Measurements from ENCODE around the gene PNPLA6. TPM values are rescaled to one million over a fixed set of nuclear protein-coding genes. Genes with fewer than 3 reads are reported as not detected.
A peak's percentile ranks its signal among the peaks of the same experiment; 100 is the strongest.

The PNPLA6 gene
- total and polyA plus RNA-seq, 2 of the 13 experiments (the other 11 are each of a cell fraction or from before 2014, with no cell fraction given), result 24.9 to 28.2 TPM

GRCh38 chr19:7522072-7522922, 13.2 kb upstream of the PNPLA6 start, which contains the start of gene MCOLN1 (continued):
- TF ChIP-seq, protein P1, sequence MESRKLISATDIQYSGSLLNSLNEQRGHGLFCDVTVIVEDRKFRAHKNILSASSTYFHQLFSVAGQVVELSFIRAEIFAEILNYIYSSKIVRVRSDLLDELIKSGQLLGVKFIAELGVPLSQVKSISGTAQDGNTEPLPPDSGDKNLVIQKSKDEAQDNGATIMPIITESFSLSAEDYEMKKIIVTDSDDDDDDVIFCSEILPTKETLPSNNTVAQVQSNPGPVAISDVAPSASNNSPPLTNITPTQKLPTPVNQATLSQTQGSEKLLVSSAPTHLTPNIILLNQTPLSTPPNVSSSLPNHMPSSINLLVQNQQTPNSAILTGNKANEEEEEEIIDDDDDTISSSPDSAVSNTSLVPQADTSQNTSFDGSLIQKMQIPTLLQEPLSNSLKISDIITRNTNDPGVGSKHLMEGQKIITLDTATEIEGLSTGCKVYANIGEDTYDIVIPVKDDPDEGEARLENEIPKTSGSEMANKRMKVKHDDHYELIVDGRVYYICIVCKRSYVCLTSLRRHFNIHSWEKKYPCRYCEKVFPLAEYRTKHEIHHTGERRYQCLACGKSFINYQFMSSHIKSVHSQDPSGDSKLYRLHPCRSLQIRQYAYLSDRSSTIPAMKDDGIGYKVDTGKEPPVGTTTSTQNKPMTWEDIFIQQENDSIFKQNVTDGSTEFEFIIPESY (CRISPR knock-in tag; IDR thresholded peaks at IDR 0.05), result peak; percentile 44; the same call in 1 of the 2 replicates
- TF ChIP-seq KAT7 (CRISPR knock-in tag; IDR thresholded peaks at IDR 0.05; ENCODE audit: borderline replicate concordance) (peak; percentile 86; the same call in 1 of the 2 replicates), ISL2 (CRISPR knock-in tag; IDR thresholded peaks at IDR 0.05) (peak; percentile 70), YEATS4 (CRISPR knock-in tag; IDR thresholded peaks at IDR 0.05; ENCODE audit: borderline replicate concordance) (peak; percentile 71; the same call in 1 of the 2 replicates), ZNF703 (CRISPR knock-in tag; IDR thresholded peaks at IDR 0.05; ENCODE audit: borderline replicate concordance) (no peak), MEIS1 (CRISPR knock-in tag; IDR thresholded peaks at IDR 0.05; ENCODE audit: borderline replicate concordance) (peak; percentile 79; the same call in 1 of the 2 replicates), PPARG (CRISPR knock-in tag; conservative IDR thresholded peaks at IDR 0.05) (peak; percentile 52; the same call in 1 of the 2 replicates), PAWR (CRISPR knock-in tag; IDR thresholded peaks at IDR 0.05; ENCODE audit: borderline replicate concordance) (no peak; the same call in 1 of the 2 replicates), ZNF816 (CRISPR knock-in tag; IDR thresholded peaks at IDR 0.05; ENCODE audit: borderline replicate concordance) (peak; percentile 42; the same call in 1 of the 2 replicates), KAT8 (CRISPR knock-in tag; IDR thresholded peaks at IDR 0.05) (peak; percentile 99), HOXD1 (CRISPR knock-in tag; IDR thresholded peaks at IDR 0.05) (0 out of 2 replicates have a peak, but pooled peaks have one; percentile 25), ZNF10 (CRISPR knock-in tag; IDR thresholded peaks at IDR 0.05; ENCODE audit: borderline replicate concordance, low read depth) (no peak), NFKB2 (CRISPR knock-in tag; IDR thresholded peaks at IDR 0.05; ENCODE audit: borderline replicate concordance) (peak; percentile 71; the same call in 1 of the 2 replicates), NONO (IDR thresholded peaks at IDR 0.05) (no peak), NONO (CRISPR knock-in tag; conservative IDR thresholded peaks at IDR 0.05) (peak; percentile 97), ZNF318 (CRISPR knock-in tag; IDR thresholded peaks at IDR 0.05) (peak; percentile 79; the same call in 1 of the 2 replicates)
- TF ChIP-seq, protein P2, sequence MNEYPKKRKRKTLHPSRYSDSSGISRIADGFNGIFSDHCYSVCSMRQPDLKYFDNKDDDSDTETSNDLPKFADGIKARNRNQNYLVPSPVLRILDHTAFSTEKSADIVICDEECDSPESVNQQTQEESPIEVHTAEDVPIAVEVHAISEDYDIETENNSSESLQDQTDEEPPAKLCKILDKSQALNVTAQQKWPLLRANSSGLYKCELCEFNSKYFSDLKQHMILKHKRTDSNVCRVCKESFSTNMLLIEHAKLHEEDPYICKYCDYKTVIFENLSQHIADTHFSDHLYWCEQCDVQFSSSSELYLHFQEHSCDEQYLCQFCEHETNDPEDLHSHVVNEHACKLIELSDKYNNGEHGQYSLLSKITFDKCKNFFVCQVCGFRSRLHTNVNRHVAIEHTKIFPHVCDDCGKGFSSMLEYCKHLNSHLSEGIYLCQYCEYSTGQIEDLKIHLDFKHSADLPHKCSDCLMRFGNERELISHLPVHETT (CRISPR knock-in tag; conservative IDR thresholded peaks at IDR 0.05), result peak; percentile 68; the same call in 1 of the 2 replicates

Measured in HepG2 (cell line).